GM19455 (cell line): ENCODE results near the gene C16orf74.

Source experiments
- ATAC-seq: cut with Tn5 transposase; IDR thresholded peaks from one replicate; pipeline ENCODE4 v1.9.1; 2021; ENCODE audit not compliant: unreplicated experiment

The C16orf74 gene

GRCh38 chr16:85659805-85660511 is 90.9 kb downstream of the C16orf74 start:
- no peak for ATAC-seq

GRCh38 chr16:85659336-85659735 is 91.6 kb downstream of the C16orf74 start:
- no peak for ATAC-seq

GRCh38 chr16:85658504-85659326 is 92.2 kb downstream of the C16orf74 start:
- no peak for ATAC-seq

GRCh38 chr16:85657996-85658395 is 92.9 kb downstream of the C16orf74 start:
- ATAC-seq = no peak
